ENCODE data around the gene ABCB9.

Gene ABCB9

DNA sequence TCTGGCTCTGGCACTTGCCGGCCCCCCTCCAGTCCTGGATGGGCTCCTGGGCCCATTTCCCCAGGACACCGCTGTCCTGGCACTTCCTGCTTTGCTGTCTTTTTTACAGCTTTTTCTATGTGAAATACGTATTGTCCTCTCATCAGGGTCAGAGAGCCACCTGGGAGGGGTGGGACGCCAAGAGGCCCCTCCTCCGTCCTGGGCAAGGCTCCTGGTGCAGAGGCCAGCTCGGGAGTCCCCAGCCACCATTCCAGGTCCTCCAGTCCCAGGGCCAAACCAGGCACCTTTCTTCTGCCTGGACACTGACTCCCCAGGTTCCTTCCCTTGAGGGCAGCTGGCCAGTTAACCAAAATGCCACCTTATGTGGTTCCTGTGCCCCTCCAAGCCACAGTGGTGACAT is 37.0 kb upstream of the ABCB9 start:
- DNase-seq (ENCODE audit: insufficient read length, low spot score) (no peak), FAIRE-seq (no peak)
- TF ChIP-seq POLR2A (IDR thresholded peaks at IDR 0.05; ENCODE audit: low read depth, low read length), result no peak
- TF ChIP-seq TAF1 (IDR thresholded peaks at IDR 0.05; ENCODE audit: low read depth, low read length), result no peak
- no peak for TF ChIP-seq PAX5 (IDR thresholded peaks at IDR 0.05; ENCODE audit: insufficient read depth, low read length, severe bottlenecking)
- TF ChIP-seq POU2F2 (IDR thresholded peaks at IDR 0.05; ENCODE audit: low read depth, low read length), result no peak
- no peak for TF ChIP-seq SPI1 (IDR thresholded peaks at IDR 0.05; ENCODE audit: low read depth, low read length)
- no peak for TF ChIP-seq POLR2AphosphoS5 (IDR thresholded peaks at IDR 0.05; ENCODE audit: low read depth, low read length)

GRCh38 chr12:123001464-123001863 is 35.2 kb upstream of the ABCB9 start:
- no peak for DNase-seq (ENCODE audit: insufficient read length, low spot score)
- TF ChIP-seq PAX5 (IDR thresholded peaks at IDR 0.05; ENCODE audit: insufficient read depth, low read length, severe bottlenecking), result no peak
- no peak for TF ChIP-seq POU2F2 (IDR thresholded peaks at IDR 0.05; ENCODE audit: low read depth, low read length)
- TF ChIP-seq POLR2A (IDR thresholded peaks at IDR 0.05; ENCODE audit: low read depth, low read length), result no peak
- TF ChIP-seq SPI1 (IDR thresholded peaks at IDR 0.05; ENCODE audit: low read depth, low read length), result no peak
- no peak for TF ChIP-seq POLR2AphosphoS5 (IDR thresholded peaks at IDR 0.05; ENCODE audit: low read depth, low read length)
- no peak for TF ChIP-seq TAF1 (IDR thresholded peaks at IDR 0.05; ENCODE audit: low read depth, low read length)
- no peak for FAIRE-seq

DNA sequence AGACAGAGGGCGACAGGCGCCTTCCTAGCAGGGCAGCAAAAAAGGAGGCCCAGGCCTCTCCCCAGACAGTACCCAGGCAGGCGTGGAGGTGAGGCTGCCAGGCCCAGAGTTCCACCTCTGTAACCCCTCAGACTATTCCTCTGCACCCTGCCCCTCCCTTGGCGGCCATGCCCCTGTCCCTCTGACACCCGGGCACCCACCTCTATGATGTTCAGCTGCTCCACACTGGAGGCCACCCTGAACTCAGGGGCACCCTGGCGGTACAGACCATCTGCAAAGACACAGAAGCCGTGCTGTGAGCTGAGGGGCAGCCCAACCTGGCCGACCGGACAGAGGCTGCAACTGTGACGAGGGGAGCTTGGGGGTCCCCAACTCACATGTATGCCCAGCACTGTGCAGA is 34.3 kb upstream of the ABCB9 start:
- no peak for FAIRE-seq
- no peak for DNase-seq (ENCODE audit: insufficient read length, low spot score)
- TF ChIP-seq PAX5 (IDR thresholded peaks at IDR 0.05; ENCODE audit: insufficient read depth, low read length, severe bottlenecking) (no peak), POLR2AphosphoS5 (IDR thresholded peaks at IDR 0.05; ENCODE audit: low read depth, low read length) (no peak), TAF1 (IDR thresholded peaks at IDR 0.05; ENCODE audit: low read depth, low read length) (no peak), POLR2A (IDR thresholded peaks at IDR 0.05; ENCODE audit: low read depth, low read length) (no peak), SPI1 (IDR thresholded peaks at IDR 0.05; ENCODE audit: low read depth, low read length) (no peak), POU2F2 (IDR thresholded peaks at IDR 0.05; ENCODE audit: low read depth, low read length) (no peak)

- DNase-seq (ENCODE audit: insufficient read length, low spot score), result no peak
- no peak for TF ChIP-seq SPI1 (IDR thresholded peaks at IDR 0.05; ENCODE audit: low read depth, low read length)
- TF ChIP-seq TAF1 (IDR thresholded peaks at IDR 0.05; ENCODE audit: low read depth, low read length), result no peak
- no peak for TF ChIP-seq POLR2A (IDR thresholded peaks at IDR 0.05; ENCODE audit: low read depth, low read length)
- TF ChIP-seq POU2F2 (IDR thresholded peaks at IDR 0.05; ENCODE audit: low read depth, low read length), result no peak
- TF ChIP-seq POLR2AphosphoS5 (IDR thresholded peaks at IDR 0.05; ENCODE audit: low read depth, low read length), result no peak
- no peak for TF ChIP-seq PAX5 (IDR thresholded peaks at IDR 0.05; ENCODE audit: insufficient read depth, low read length, severe bottlenecking)
- no peak for FAIRE-seq
Observed at GRCh38 chr12:122999986-123000420, 33.7 kb upstream of the ABCB9 start.

GRCh38 chr12:122999196-122999946 is 33.1 kb upstream of the ABCB9 start:
- no peak for TF ChIP-seq POU2F2 (IDR thresholded peaks at IDR 0.05; ENCODE audit: low read depth, low read length)
- no peak for TF ChIP-seq PAX5 (IDR thresholded peaks at IDR 0.05; ENCODE audit: insufficient read depth, low read length, severe bottlenecking)
- no peak for TF ChIP-seq POLR2A (IDR thresholded peaks at IDR 0.05; ENCODE audit: low read depth, low read length)
- no peak for TF ChIP-seq POLR2AphosphoS5 (IDR thresholded peaks at IDR 0.05; ENCODE audit: low read depth, low read length)
- TF ChIP-seq TAF1 (IDR thresholded peaks at IDR 0.05; ENCODE audit: low read depth, low read length), result no peak
- TF ChIP-seq SPI1 (IDR thresholded peaks at IDR 0.05; ENCODE audit: low read depth, low read length), result no peak
- DNase-seq (ENCODE audit: insufficient read length, low spot score) (no peak), FAIRE-seq (no peak)

GRCh38 chr12:122998316-122998715 is 32.1 kb upstream of the ABCB9 start:
- FAIRE-seq, result no peak
- no peak for DNase-seq (ENCODE audit: insufficient read length, low spot score)

GRCh38 chr12:122997343-122998250 is 31.3 kb upstream of the ABCB9 start:
- TF ChIP-seq SPI1 (IDR thresholded peaks at IDR 0.05; ENCODE audit: low read depth, low read length) (no peak), POLR2A (IDR thresholded peaks at IDR 0.05; ENCODE audit: low read depth, low read length) (no peak), TAF1 (IDR thresholded peaks at IDR 0.05; ENCODE audit: low read depth, low read length) (no peak), POU2F2 (IDR thresholded peaks at IDR 0.05; ENCODE audit: low read depth, low read length) (no peak), POLR2AphosphoS5 (IDR thresholded peaks at IDR 0.05; ENCODE audit: low read depth, low read length) (no peak), PAX5 (IDR thresholded peaks at IDR 0.05; ENCODE audit: insufficient read depth, low read length, severe bottlenecking) (no peak)
- FAIRE-seq (no peak), DNase-seq (ENCODE audit: insufficient read length, low spot score) (no peak)

More at GRCh38 chr12:122998316-122998715, 32.1 kb upstream of the ABCB9 start:
- no peak for TF ChIP-seq POU2F2 (IDR thresholded peaks at IDR 0.05; ENCODE audit: low read depth, low read length)
- TF ChIP-seq POLR2A (IDR thresholded peaks at IDR 0.05; ENCODE audit: low read depth, low read length), result no peak
- TF ChIP-seq PAX5 (IDR thresholded peaks at IDR 0.05; ENCODE audit: insufficient read depth, low read length, severe bottlenecking), result no peak
- TF ChIP-seq POLR2AphosphoS5 (IDR thresholded peaks at IDR 0.05; ENCODE audit: low read depth, low read length), result no peak
- TF ChIP-seq SPI1 (IDR thresholded peaks at IDR 0.05; ENCODE audit: low read depth, low read length), result no peak
- no peak for TF ChIP-seq TAF1 (IDR thresholded peaks at IDR 0.05; ENCODE audit: low read depth, low read length)

- TF ChIP-seq PAX5 (IDR thresholded peaks at IDR 0.05; ENCODE audit: insufficient read depth, low read length, severe bottlenecking) (no peak), POLR2A (IDR thresholded peaks at IDR 0.05; ENCODE audit: low read depth, low read length) (no peak), POLR2AphosphoS5 (IDR thresholded peaks at IDR 0.05; ENCODE audit: low read depth, low read length) (no peak), TAF1 (IDR thresholded peaks at IDR 0.05; ENCODE audit: low read depth, low read length) (no peak), POU2F2 (IDR thresholded peaks at IDR 0.05; ENCODE audit: low read depth, low read length) (no peak), SPI1 (IDR thresholded peaks at IDR 0.05; ENCODE audit: low read depth, low read length) (no peak)
- DNase-seq (ENCODE audit: insufficient read length, low spot score), result no peak
- no peak for FAIRE-seq
Observed at GRCh38 chr12:122996621-122997342, 30.5 kb upstream of the ABCB9 start.

Measured in GM12891 (cell line).